HepG2 (cell line): ENCODE measurements around the gene GPRASP2. TPM values are rescaled to one million over a fixed set of nuclear protein-coding genes. Genes with fewer than 3 reads are reported as not detected.

ENCODE experiments used
- ATAC-seq: fragments of 200-7000 bp; cut with Tn5 transposase; 3 replicates; pipeline ENCODE4 v1.9.1; 2020; ENCODE audit warnings: mild to moderate bottlenecking, moderate library complexity
- BruUV-seq: library from RNA; stranded (reverse); fragments of 400-500 nt; replicated peaks from 2 replicates; lab custom pipeline; 2021; lab: Mats Ljungman, UMichigan
- CTCF ChIA-PET: fragments of 300-600 bp; formaldehyde crosslinking; extraction: SDS; loops from one replicate; lab custom pipeline; 2021; ENCODE audit warnings: low total read pairs, inconsistent platforms, low intra/inter-chr PET ratio; lab: Yijun Ruan, JAX
- POLR2A ChIA-PET: fragments of 350-600 bp; sonication (Branson Sonifier 250); formaldehyde crosslinking; loops from one replicate; lab custom pipeline; 2020; ENCODE audit warnings: antibody characterized with exemption, inconsistent platforms; lab: Yijun Ruan, JAX
- DNase-seq: peaks from one replicate; pipeline ENCODE4 v3.0.0-alpha.2; 2015; ENCODE audit warnings: low spot score
- FAIRE-seq: peaks from 3 replicates; lab custom pipeline; 2011; peaks lifted over from hg19 to GRCh38; lab: Jason Lieb, UNC
- H2AFZ ChIP-seq: one replicate; pipeline ENCODE4 v1.6.1; 2011; ENCODE audit warnings: low read length, inconsistent platforms
- H3K27ac ChIP-seq: fragments of 300-600 bp; 3 replicates; pipeline ENCODE4 v1.8.0; 2011; ENCODE audit warnings: mixed run types, mild to moderate bottlenecking, mixed read lengths, low read length, inconsistent platforms; ENCODE audit not compliant: insufficient read depth; ENCODE audit errors: extremely low read length
- H3K27me3 ChIP-seq, 2 experiments: fragments of 200-600 bp in 1 of 2; 2 replicates in 1 of 2; 3 replicates in 1 of 2; pipeline versions ENCODE4 v1.6.0 to v1.8.0; 2011; ENCODE audit warnings: low read length in 2 of 2, mild to moderate bottlenecking in 2 of 2, moderate library complexity in 2 of 2, inconsistent platforms in 1 of 2; ENCODE audit not compliant: insufficient read depth in 2 of 2, control insufficient read depth in 1 of 2
- H3K36me3 ChIP-seq, 2 experiments: fragments of 200-600 bp in 1 of 2; replicated peaks in 1 of 2; 2 replicates in 1 of 2; 3 replicates in 1 of 2; pipeline versions ENCODE4 v1.5.1 to v1.8.0; 2011; ENCODE audit warnings: low read length in 2 of 2, inconsistent platforms in 1 of 2; ENCODE audit not compliant: insufficient read depth in 2 of 2, control insufficient read depth in 1 of 2
- H3K4me1 ChIP-seq: 2 replicates; pipeline ENCODE4 v1.5.1; 2012; ENCODE audit warnings: low read length, inconsistent platforms; ENCODE audit not compliant: insufficient read depth
- H3K4me2 ChIP-seq: 2 replicates; pipeline ENCODE4 v1.6.0; 2011; ENCODE audit warnings: low read depth, low read length, inconsistent platforms
- H3K4me3 ChIP-seq, 3 experiments: fragments of 200-600 bp in 1 of 3; sonication (generic), shearing (Covaris generic) in 1 of 3; replicated peaks in 1 of 3; 2 replicates each; pipeline ENCODE4 v1.5.1; 2011 to 2016; ENCODE audit warnings: low read length in 3 of 3, inconsistent platforms in 2 of 3, low read depth in 2 of 3, mild to moderate bottlenecking in 2 of 3, control low read depth in 1 of 3, mixed read lengths in 1 of 3; ENCODE audit not compliant: insufficient read depth in 1 of 3
- H3K79me2 ChIP-seq: one replicate; pipeline ENCODE4 v1.6.1; 2011; ENCODE audit warnings: low read length, inconsistent platforms; ENCODE audit not compliant: insufficient read depth
- H3K9ac ChIP-seq: 2 replicates; pipeline ENCODE4 v1.6.0; 2011; ENCODE audit warnings: mild to moderate bottlenecking, low read depth, low read length, inconsistent platforms; ENCODE audit not compliant: insufficient read depth
- H3K9me3 ChIP-seq: 2 replicates; pipeline ENCODE4 v1.5.1; 2012; ENCODE audit warnings: mild to moderate bottlenecking, low read length
- H4K20me1 ChIP-seq: 2 replicates; pipeline ENCODE4 v1.6.0; 2011; ENCODE audit warnings: inconsistent platforms, mild to moderate bottlenecking, low read length, moderate library complexity; ENCODE audit not compliant: insufficient read depth
- NR2F2 ChIP-seq: IDR thresholded peaks from 2 replicates; pipeline ENCODE4 v1.6.1; 2012; ENCODE audit warnings: low read depth, inconsistent platforms, borderline replicate concordance
- PHF20 ChIP-seq: sonication (generic); formaldehyde crosslinking; IDR thresholded peaks from 2 replicates; pipeline ENCODE4 v1.5.0; 2020; ENCODE audit warnings: mild to moderate bottlenecking, missing genetic modification reagents
- POLR2AphosphoS2 ChIP-seq: IDR thresholded peaks from 2 replicates; pipeline ENCODE4 v1.6.1; 2011; ENCODE audit warnings: low read depth, low read length, improper control_type of control experiment
- SMAD1 ChIP-seq: sonication (generic); formaldehyde crosslinking; IDR thresholded peaks from 2 replicates; pipeline ENCODE4 v1.4.0; 2020; ENCODE audit warnings: missing genetic modification reagents, low read depth, mild to moderate bottlenecking, borderline replicate concordance
- SOX13 ChIP-seq, 3 experiments: fragments of 450-650 bp in 1 of 3; sonication (generic) in 1 of 3; formaldehyde crosslinking in 1 of 3; IDR thresholded peaks in 2 of 3; conservative IDR thresholded peaks in 1 of 3; 2 replicates each; pipeline versions ENCODE4 v1.5.0 to v1.6.1; 2016 to 2020; ENCODE audit warnings: antibody characterized with exemption in 1 of 3, mild to moderate bottlenecking in 1 of 3, missing compliant biosample characterization in 1 of 3, missing genetic modification reagents in 1 of 3, moderate library complexity in 1 of 3
- ZMYM4 ChIP-seq: sonication (generic); formaldehyde crosslinking; IDR thresholded peaks from 2 replicates; pipeline ENCODE4 v1.8.1; 2023; ENCODE audit warnings: mild to moderate bottlenecking, missing genetic modification reagents
- ZNF432 ChIP-seq: sonication (generic); formaldehyde crosslinking; IDR thresholded peaks from 2 replicates; pipeline ENCODE4 v1.5.0; 2020; ENCODE audit warnings: missing genetic modification reagents, mild to moderate bottlenecking, borderline replicate concordance
- ZNF687 ChIP-seq: sonication (generic); formaldehyde crosslinking; IDR thresholded peaks from 2 replicates; pipeline ENCODE4 v1.5.1; 2020; ENCODE audit warnings: mild to moderate bottlenecking, missing genetic modification reagents, moderate library complexity
- ZSCAN31 ChIP-seq: sonication (generic); formaldehyde crosslinking; IDR thresholded peaks from 2 replicates; pipeline ENCODE4 v1.5.0; 2020; ENCODE audit warnings: low read depth, mild to moderate bottlenecking, missing genetic modification reagents
- WGBS: methylation state at CpG from one replicate; pipeline ENCODE4 v1.1.6; 2017; ENCODE audit warnings: low lambda C conversion rate; 5-methylcytosine and 5-hydroxymethylcytosine counted together
- in situ Hi-C: cut with HindIII; loops from 2 replicates; pipeline ENCODE4 v1.10.0; 2017; ENCODE audit warnings: low pct_unique_long_range_greater_than_20kb; ENCODE audit not compliant: extremely low pct_ligation_motif_present
- intact Hi-C: fragments of 100-400 bp; cut with micrococcal nuclease; formaldehyde crosslinking; loops from one replicate; pipeline ENCODE4 v1.10.0; 2022; ENCODE audit not compliant: unreplicated experiment
- polyA plus RNA-seq, 8 experiments: library from polyadenylated mRNA; depleted of rRNA in 3 of 8; stranded (reverse) in 7 of 8; unstranded in 1 of 8; fragments of >200 nt; fragmentation: Illumina TruSeq in 4 of 8; extraction: Trizol in 4 of 8; gene quantifications; 2 replicates each; pipeline versions ENCODE4 v1.2.1 to v1.2.3, GENCODE V29; 2011 to 2016; ENCODE audit warnings: low read depth in 4 of 8, missing spikeins in 1 of 8, mixed read lengths in 1 of 8; ENCODE audit not compliant: insufficient read depth in 1 of 8
- total RNA-seq, 5 experiments: library from RNA; depleted of rRNA; stranded (reverse); fragments of >200 nt; fragmentation: Illumina TruSeq; extraction: Trizol; gene quantifications; 2 replicates each; pipeline ENCODE4 v1.2.3, GENCODE V29; 2016; ENCODE audit warnings: low read depth in 1 of 5
- TF ChIP-seq, protein P1 (sequence below): sonication (generic); formaldehyde crosslinking; IDR thresholded peaks from 2 replicates; pipeline ENCODE4 v1.5.0; 2020; ENCODE audit warnings: mild to moderate bottlenecking, low read depth, missing genetic modification reagents, borderline replicate concordance
- TF ChIP-seq, protein P2 (sequence below): sonication (generic); formaldehyde crosslinking; IDR thresholded peaks from 2 replicates; pipeline ENCODE4 v1.4.0; 2020; ENCODE audit warnings: missing genetic modification reagents, borderline replicate concordance

Gene GPRASP2
- total and polyA plus RNA-seq, 2 of the 13 experiments (the other 11 are each of a cell fraction or from before 2014, with no cell fraction given), result 0.55 to 1.3 TPM

DNA sequence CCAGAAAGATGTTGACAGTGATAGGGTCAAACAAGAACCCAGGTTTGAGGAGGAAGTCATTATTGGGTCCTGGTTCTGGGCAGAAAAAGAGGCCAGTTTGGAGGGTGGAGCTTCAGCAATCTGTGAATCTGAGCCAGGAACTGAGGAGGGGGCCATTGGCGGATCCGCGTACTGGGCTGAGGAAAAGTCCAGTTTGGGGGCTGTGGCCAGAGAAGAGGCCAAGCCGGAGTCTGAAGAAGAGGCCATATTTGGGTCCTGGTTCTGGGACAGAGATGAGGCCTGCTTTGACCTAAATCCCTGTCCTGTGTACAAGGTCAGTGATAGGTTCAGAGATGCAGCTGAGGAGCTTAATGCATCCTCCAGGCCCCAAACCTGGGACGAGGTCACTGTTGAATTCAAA lies 3.7 kb downstream of the GPRASP2 start (continued):
- TF ChIP-seq SOX13 (IDR thresholded peaks at IDR 0.05) (no peak), SOX13 (CRISPR knock-in tag; conservative IDR thresholded peaks at IDR 0.05 in 1 of 2, IDR thresholded peaks at IDR 0.05 in 1 of 2) (no peak), PHF20 (no peak), NR2F2 (no peak)
- TF ChIP-seq, all 625 proteins: peak for 0

- no TSS peak for BruUV-seq
- in situ Hi-C loops, result no loop called here
- intact Hi-C loops, result no loop called here
- ATAC-seq (no peak), FAIRE-seq (no peak), DNase-seq (no peak)
- POLR2A ChIA-PET, result no interaction called here
- H3K27me3 ChIP-seq, result no peaks in the 10 kb centered on the region
- 89% methylated on average over 13 of the region's 31 CpGs for WGBS
- H3K9ac ChIP-seq, result no peak within 1 kb of the TSS
- H3K79me2 ChIP-seq, result no peaks in the 10 kb centered on the region
- 0 out of 2 replicates have a peak within 1 kb of the TSS, but pooled peaks have one; percentile 12 for H3K4me2 ChIP-seq
- H3K27ac ChIP-seq, result no peak within 1 kb of the TSS
- H4K20me1 ChIP-seq, result no peaks in the 10 kb centered on the region
- H3K4me1 ChIP-seq, result no peaks in the 10 kb centered on the region
- no peaks in the 10 kb centered on the region for H3K36me3 ChIP-seq
- no peaks in the 10 kb centered on the region for H3K9me3 ChIP-seq
- CTCF ChIA-PET, result no interaction called here
- H2AFZ ChIP-seq, result no peak within 1 kb of the TSS
- H3K4me3 ChIP-seq, result 0 out of 6 replicates have a peak within 1 kb of the TSS, but pooled peaks of 1 of the 3 experiments have one; percentile 10
- no peak for TF ChIP-seq SMAD1 (CRISPR knock-in tag)
- TF ChIP-seq, protein P1, sequence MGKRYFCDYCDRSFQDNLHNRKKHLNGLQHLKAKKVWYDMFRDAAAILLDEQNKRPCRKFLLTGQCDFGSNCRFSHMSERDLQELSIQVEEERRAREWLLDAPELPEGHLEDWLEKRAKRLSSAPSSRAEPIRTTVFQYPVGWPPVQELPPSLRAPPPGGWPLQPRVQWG (CRISPR knock-in tag), result no peak
- TF ChIP-seq SOX13 (IDR thresholded peaks at IDR 0.05), result no peak
- TF ChIP-seq SOX13 (CRISPR knock-in tag; conservative IDR thresholded peaks at IDR 0.05 in 1 of 2, IDR thresholded peaks at IDR 0.05 in 1 of 2), result no peak
- TF ChIP-seq ZNF432 (CRISPR knock-in tag), result no peak
- no peak for TF ChIP-seq ZMYM4 (CRISPR knock-in tag)
- TF ChIP-seq ZNF687, result 0 out of 2 replicates have a peak, but pooled peaks have one; percentile 17
- TF ChIP-seq, protein P2, sequence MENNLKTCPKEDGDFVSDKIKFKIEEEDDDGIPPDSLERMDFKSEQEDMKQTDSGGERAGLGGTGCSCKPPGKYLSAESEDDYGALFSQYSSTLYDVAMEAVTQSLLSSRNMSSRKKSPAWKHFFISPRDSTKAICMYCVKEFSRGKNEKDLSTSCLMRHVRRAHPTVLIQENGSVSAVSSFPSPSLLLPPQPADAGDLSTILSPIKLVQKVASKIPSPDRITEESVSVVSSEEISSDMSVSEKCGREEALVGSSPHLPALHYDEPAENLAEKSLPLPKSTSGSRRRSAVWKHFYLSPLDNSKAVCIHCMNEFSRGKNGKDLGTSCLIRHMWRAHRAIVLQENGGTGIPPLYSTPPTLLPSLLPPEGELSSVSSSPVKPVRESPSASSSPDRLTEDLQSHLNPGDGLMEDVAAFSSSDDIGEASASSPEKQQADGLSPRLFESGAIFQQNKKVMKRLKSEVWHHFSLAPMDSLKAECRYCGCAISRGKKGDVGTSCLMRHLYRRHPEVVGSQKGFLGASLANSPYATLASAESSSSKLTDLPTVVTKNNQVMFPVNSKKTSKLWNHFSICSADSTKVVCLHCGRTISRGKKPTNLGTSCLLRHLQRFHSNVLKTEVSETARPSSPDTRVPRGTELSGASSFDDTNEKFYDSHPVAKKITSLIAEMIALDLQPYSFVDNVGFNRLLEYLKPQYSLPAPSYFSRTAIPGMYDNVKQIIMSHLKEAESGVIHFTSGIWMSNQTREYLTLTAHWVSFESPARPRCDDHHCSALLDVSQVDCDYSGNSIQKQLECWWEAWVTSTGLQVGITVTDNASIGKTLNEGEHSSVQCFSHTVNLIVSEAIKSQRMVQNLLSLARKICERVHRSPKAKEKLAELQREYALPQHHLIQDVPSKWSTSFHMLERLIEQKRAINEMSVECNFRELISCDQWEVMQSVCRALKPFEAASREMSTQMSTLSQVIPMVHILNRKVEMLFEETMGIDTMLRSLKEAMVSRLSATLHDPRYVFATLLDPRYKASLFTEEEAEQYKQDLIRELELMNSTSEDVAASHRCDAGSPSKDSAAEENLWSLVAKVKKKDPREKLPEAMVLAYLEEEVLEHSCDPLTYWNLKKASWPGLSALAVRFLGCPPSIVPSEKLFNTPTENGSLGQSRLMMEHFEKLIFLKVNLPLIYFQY (CRISPR knock-in tag), result no peak
- TF ChIP-seq POLR2AphosphoS2, result no peak
- no peak for TF ChIP-seq ZSCAN31 (CRISPR knock-in tag)
Observed at GRCh38 chrX:102720237-102721168, 8.3 kb downstream of the GPRASP2 start, which contains the start of gene GPRASP3. Gene GPRASP3 (plus strand): TSS chrX:102720743. CDS start chrX:102748996, 28,253 bp downstream.
